Endothelial cell of umbilical vein (primary cell): Measurements from ENCODE around the gene ETV3.

Experiments used
- EZH2 ChIP-seq: IDR thresholded peaks from 2 replicates; pipeline ENCODE4 v1.6.1; 2012; ENCODE audit warnings: borderline replicate concordance, low read depth, mild to moderate bottlenecking, moderate library complexity, low read length, inconsistent platforms; ENCODE audit not compliant: severe bottlenecking
- FOS ChIP-seq: IDR thresholded peaks from 2 replicates; pipeline ENCODE4 v1.6.1; 2011; ENCODE audit warnings: mild to moderate bottlenecking, low read length, moderate library complexity, borderline replicate concordance; ENCODE audit not compliant: insufficient read depth
- JUN ChIP-seq: IDR thresholded peaks from 2 replicates; pipeline ENCODE4 v1.6.1; 2011; ENCODE audit warnings: borderline replicate concordance, low read depth; ENCODE audit not compliant: insufficient read length, insufficient read depth
- POLR2A ChIP-seq: IDR thresholded peaks from 2 replicates; pipeline ENCODE4 v1.6.1; 2012; ENCODE audit warnings: low read depth, mild to moderate bottlenecking, control low read depth, low read length
- POLR2AphosphoS5 ChIP-seq: IDR thresholded peaks from 2 replicates; pipeline ENCODE4 v1.6.1; 2012; ENCODE audit warnings: low read depth, mild to moderate bottlenecking, control low read depth, low read length, moderate library complexity; ENCODE audit not compliant: insufficient read depth
- TF ChIP-seq, protein P1 (sequence below): IDR thresholded peaks from 2 replicates; pipeline ENCODE4 v1.6.1; 2011; ENCODE audit not compliant: insufficient read depth, insufficient read length
- TF ChIP-seq, protein P2 (sequence below), 2 donors: IDR thresholded peaks; 1 replicate in 1 of 2; 2 replicates in 1 of 2; pipeline ENCODE4 v1.5.1; 2011; ENCODE audit warnings: low read length in 2 of 2, mild to moderate bottlenecking in 2 of 2, moderate library complexity in 2 of 2, control low read depth in 1 of 2, inconsistent platforms in 1 of 2, low read depth in 1 of 2; ENCODE audit not compliant: insufficient read depth in 1 of 2; ENCODE audit errors: extremely low read depth in 1 of 2

DNA sequence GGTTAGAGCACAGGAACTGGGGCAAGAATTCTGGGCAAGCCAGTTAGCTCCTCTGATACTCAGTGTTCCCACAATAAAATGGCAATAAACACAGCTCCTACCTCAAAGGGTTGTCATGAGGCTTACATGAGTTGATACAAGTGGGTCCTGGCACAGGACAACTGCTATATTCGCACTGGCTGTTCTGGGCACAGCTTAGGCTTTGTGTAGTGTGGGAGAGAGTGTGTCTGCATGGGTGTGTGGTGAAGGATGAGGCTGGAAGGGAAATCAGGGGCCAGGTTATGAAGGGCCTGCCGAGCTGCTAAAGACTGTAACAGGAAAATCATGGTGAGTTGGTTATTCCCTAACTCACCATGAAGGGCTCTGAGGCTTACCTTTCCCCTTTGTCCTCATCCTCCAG lies 18.7 kb downstream of the ETV3 start:
- TF ChIP-seq, protein P1, sequence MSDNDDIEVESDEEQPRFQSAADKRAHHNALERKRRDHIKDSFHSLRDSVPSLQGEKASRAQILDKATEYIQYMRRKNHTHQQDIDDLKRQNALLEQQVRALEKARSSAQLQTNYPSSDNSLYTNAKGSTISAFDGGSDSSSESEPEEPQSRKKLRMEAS: no peak
- no peak for TF ChIP-seq POLR2AphosphoS5
- TF ChIP-seq, protein P2, sequence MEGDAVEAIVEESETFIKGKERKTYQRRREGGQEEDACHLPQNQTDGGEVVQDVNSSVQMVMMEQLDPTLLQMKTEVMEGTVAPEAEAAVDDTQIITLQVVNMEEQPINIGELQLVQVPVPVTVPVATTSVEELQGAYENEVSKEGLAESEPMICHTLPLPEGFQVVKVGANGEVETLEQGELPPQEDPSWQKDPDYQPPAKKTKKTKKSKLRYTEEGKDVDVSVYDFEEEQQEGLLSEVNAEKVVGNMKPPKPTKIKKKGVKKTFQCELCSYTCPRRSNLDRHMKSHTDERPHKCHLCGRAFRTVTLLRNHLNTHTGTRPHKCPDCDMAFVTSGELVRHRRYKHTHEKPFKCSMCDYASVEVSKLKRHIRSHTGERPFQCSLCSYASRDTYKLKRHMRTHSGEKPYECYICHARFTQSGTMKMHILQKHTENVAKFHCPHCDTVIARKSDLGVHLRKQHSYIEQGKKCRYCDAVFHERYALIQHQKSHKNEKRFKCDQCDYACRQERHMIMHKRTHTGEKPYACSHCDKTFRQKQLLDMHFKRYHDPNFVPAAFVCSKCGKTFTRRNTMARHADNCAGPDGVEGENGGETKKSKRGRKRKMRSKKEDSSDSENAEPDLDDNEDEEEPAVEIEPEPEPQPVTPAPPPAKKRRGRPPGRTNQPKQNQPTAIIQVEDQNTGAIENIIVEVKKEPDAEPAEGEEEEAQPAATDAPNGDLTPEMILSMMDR (IDR thresholded peaks at IDR 0.05; ENCODE audit: extremely low read depth in 1 of 2, insufficient read depth in 1 of 2, low read depth in 1 of 2, low read length in 2 of 2): no peak
- TF ChIP-seq POLR2A: no peak
- no peak for TF ChIP-seq JUN
- TF ChIP-seq EZH2: no peak
- TF ChIP-seq FOS: no peak
